Superior temporal gyrus (tissue), 1 donor: ENCODE results near the gene TTBK2.

ENCODE experiments used
- DNase-seq: peaks from one replicate; pipeline ENCODE4 v3.0.0-alpha.2; 2016; ENCODE audit errors: extremely low spot score

Gene TTBK2

DNA sequence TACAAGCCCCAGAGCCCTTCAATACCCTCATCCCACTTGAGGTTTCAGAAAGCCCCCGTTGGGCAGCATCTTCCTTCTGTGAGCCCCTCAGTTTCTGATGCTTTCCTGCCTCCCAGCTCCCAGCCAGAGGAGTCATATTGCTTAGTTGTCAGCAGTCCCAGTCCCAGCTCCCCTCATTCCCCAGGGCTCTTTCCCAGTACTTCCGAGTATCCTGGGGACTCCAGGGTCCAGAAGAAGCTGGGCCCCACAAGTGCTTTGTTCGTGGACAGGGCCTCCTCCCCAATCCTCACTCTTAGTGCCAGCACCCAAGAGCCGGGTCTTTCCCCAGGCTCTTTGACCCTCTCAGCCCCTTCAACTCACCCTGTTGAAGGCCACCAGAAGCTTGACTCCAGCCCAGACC, 227.6 kb downstream of the TTBK2 start:
- no peak for DNase-seq

DNA sequence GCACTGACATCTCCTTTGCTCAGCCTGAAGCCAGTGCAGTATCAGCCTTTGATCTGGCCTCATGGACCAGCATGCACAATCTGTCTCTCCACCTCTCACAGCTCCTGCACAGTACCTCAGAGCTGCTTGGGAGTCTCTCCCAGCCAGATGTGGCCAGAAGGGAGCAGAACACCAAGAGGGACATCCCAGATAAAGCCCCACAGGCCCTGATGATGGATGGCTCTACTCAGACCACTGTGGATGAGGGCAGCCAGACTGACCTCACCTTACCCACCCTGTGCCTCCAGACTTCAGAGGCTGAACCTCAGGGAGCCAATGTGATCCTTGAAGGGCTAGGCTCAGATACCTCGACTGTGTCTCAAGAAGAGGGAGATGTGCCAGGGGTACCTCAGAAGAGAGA, 228.0 kb downstream of the TTBK2 start:
- no peak for DNase-seq

DNA sequence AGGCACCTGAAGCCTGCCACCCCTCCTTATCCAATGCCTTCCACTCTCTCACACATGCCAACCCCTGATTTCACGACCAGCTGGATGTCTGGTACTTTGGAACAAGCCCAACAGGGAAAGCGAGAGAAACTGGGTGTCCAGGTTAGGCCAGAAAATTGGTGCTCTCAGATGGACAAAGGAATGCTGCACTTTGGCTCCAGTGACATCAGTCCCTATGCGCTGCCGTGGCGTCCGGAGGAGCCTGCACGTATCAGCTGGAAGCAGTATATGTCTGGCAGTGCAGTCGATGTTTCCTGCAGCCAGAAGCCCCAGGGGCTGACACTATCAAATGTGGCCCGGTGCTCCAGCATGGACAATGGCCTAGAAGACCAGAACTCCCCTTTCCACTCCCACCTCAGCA, 228.8 kb downstream of the TTBK2 start:
- DNase-seq: no peak

DNA sequence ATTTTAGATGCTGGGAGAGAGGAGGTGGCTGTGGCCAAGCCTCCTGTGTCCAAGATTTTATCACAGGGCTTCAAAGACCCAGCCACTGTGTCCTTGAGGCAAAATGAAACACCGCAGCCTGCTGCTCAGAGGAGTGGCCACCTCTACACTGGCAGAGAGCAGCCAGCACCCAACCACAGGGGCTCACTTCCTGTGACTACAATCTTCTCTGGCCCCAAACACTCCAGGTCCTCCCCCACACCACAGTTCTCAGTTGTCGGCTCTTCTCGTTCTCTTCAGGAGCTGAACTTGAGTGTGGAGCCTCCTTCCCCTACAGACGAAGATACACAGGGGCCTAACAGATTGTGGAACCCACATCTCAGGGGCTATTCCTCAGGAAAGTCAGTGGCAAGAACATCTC, 229.3 kb downstream of the TTBK2 start:
- no peak for DNase-seq
